Esophagus muscularis mucosa (tissue), 3 donors: ENCODE measurements around the gene POLRMT.

ENCODE experiments used
- POLR2AphosphoS5 ChIP-seq, 2 donors: sonication (generic); formaldehyde crosslinking; IDR thresholded peaks; one replicate each; pipeline ENCODE4 v1.6.1; 2017; ENCODE audit warnings: antibody characterized with exemption in 2 of 2
- TF ChIP-seq, protein P1 (sequence below), 3 experiments: fragments of 200-600 bp in 2 of 3; fragments of 450-650 bp in 1 of 3; sonication (generic) in 2 of 3; IDR thresholded peaks; one replicate each; pipeline ENCODE4 v1.5.1; 2017 to 2019; ENCODE audit warnings: antibody characterized with exemption in 3 of 3, mild to moderate bottlenecking in 2 of 3, moderate library complexity in 1 of 3

DNA sequence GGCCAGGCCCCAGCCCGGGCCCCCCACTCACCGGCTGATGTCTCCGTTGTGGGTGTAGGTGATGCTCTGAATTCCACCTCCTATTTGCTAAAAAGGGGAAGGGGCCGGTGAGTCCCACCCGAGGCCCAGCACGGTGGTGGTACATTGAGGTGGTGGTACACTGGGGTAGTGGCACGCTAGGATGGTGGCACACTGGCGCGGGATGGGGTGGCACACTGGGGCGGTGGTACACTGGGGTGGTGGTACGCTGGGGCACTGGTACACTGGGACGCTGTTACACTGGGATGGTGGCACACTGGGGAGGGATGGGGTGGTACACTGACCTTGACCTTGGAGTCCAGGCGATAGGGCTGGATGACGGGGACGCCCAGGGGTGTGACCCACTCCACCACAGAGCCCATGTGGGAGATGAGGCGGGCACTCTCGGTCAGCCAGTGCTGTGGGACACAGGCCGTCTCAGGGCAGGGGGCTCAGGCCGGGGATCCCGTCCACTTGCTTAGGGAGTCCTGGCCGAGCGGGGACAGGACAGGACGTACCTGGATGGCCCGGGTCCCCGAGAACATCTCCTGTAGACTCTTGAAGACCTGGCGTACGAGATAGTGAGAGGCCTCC lies 14.6 kb downstream of the POLRMT start:
- TF ChIP-seq POLR2AphosphoS5 (IDR thresholded peaks at IDR 0.05): no peak
- TF ChIP-seq, protein P1, sequence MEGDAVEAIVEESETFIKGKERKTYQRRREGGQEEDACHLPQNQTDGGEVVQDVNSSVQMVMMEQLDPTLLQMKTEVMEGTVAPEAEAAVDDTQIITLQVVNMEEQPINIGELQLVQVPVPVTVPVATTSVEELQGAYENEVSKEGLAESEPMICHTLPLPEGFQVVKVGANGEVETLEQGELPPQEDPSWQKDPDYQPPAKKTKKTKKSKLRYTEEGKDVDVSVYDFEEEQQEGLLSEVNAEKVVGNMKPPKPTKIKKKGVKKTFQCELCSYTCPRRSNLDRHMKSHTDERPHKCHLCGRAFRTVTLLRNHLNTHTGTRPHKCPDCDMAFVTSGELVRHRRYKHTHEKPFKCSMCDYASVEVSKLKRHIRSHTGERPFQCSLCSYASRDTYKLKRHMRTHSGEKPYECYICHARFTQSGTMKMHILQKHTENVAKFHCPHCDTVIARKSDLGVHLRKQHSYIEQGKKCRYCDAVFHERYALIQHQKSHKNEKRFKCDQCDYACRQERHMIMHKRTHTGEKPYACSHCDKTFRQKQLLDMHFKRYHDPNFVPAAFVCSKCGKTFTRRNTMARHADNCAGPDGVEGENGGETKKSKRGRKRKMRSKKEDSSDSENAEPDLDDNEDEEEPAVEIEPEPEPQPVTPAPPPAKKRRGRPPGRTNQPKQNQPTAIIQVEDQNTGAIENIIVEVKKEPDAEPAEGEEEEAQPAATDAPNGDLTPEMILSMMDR (IDR thresholded peaks at IDR 0.05): no peak
